MCF 10A (cell line): ENCODE data around the gene PLEKHA6. TPM values are rescaled to one million over a fixed set of nuclear protein-coding genes. Genes with fewer than 3 reads are reported as not detected.

Experiments used
- BruUV-seq: library from RNA; stranded (reverse); fragments of 400-500 nt; replicated peaks from 2 replicates; lab custom pipeline; 2021; lab: Mats Ljungman, UMichigan
- CTCF ChIA-PET: fragments of 300-600 bp; sonication (Branson Sonifier 250); formaldehyde crosslinking; extraction: SDS; loops from one replicate; lab custom pipeline; 2021; ENCODE audit warnings: antibody characterized with exemption, inconsistent platforms; lab: Yijun Ruan, JAX
- POLR2A ChIA-PET: fragments of 300-600, 350-650 bp; sonication (Branson Sonifier 250); formaldehyde crosslinking; extraction: SDS; loops from one replicate; lab custom pipeline; 2020; ENCODE audit warnings: antibody characterized with exemption, inconsistent platforms; lab: Yijun Ruan, JAX
- DNase-seq: peaks from one replicate; pipeline ENCODE4 v3.0.0-alpha.2; 2018; ENCODE audit not compliant: unreplicated experiment
- H3K27ac Mint-ChIP-seq: one replicate; pipeline ENCODE4 v1.8.0; 2022; ENCODE audit warnings: mild to moderate bottlenecking, low read depth, mixed read lengths; ENCODE audit not compliant: unreplicated experiment
- H3K27me3 Mint-ChIP-seq: one replicate; pipeline ENCODE4 v1.8.0; 2022; ENCODE audit warnings: mixed read lengths; ENCODE audit not compliant: insufficient read depth, unreplicated experiment
- H3K36me3 Mint-ChIP-seq: one replicate; pipeline ENCODE4 v1.8.0; 2022; ENCODE audit warnings: mild to moderate bottlenecking, moderate library complexity, mixed read lengths; ENCODE audit not compliant: insufficient read depth, unreplicated experiment
- H3K4me1 Mint-ChIP-seq: one replicate; pipeline ENCODE4 v1.8.0; 2022; ENCODE audit warnings: mixed read lengths; ENCODE audit not compliant: insufficient read depth, unreplicated experiment
- H3K4me3 Mint-ChIP-seq: one replicate; pipeline ENCODE4 v1.8.0; 2022; ENCODE audit warnings: mild to moderate bottlenecking, moderate library complexity, mixed read lengths; ENCODE audit not compliant: unreplicated experiment
- H3K9me3 Mint-ChIP-seq: one replicate; pipeline ENCODE4 v1.8.0; 2022; ENCODE audit warnings: mixed read lengths; ENCODE audit not compliant: unreplicated experiment
- intact Hi-C: fragments of 100-400 bp; cut with micrococcal nuclease; formaldehyde crosslinking; loops from 2 replicates; pipeline ENCODE4 v1.14.1; 2022
- total RNA-seq: library from RNA; stranded (reverse); gene quantifications from 2 replicates; pipeline ENCODE4 v1.2.3, GENCODE V29; 2022
- TF ChIP-seq, protein P1 (sequence below): fragments of 200-600 bp; IDR thresholded peaks from one replicate; pipeline ENCODE4 v1.8.0; 2022; ENCODE audit warnings: antibody characterized with exemption, mild to moderate bottlenecking; ENCODE audit not compliant: unreplicated experiment

The PLEKHA6 gene
- total RNA-seq, 1 experiment from 2014 or later = 75.9 TPM

DNA sequence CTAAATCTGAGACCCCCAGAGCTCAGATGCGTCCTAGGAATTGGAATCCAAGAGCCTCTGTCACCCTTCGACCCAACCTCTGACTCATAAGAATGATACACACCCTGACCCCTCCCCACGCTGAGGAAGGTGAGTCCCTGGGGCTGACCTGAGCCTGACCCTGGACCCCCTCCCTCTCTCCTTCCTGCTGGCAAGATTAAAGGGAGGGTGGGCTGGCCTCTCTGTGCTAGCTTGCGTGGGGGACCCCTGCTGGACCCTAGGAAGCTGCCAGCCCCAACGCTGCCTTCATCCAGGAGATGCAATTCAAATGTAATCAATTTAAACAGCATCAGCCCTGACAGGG, 627 bp downstream of the PLEKHA6 start:
- no peaks in the 10 kb centered on the region for H3K36me3 Mint-ChIP-seq
- no peak for DNase-seq
- H3K4me3 Mint-ChIP-seq = no peak overlapping the region
- intact Hi-C loops = no loop called here
- TF ChIP-seq, protein P1, sequence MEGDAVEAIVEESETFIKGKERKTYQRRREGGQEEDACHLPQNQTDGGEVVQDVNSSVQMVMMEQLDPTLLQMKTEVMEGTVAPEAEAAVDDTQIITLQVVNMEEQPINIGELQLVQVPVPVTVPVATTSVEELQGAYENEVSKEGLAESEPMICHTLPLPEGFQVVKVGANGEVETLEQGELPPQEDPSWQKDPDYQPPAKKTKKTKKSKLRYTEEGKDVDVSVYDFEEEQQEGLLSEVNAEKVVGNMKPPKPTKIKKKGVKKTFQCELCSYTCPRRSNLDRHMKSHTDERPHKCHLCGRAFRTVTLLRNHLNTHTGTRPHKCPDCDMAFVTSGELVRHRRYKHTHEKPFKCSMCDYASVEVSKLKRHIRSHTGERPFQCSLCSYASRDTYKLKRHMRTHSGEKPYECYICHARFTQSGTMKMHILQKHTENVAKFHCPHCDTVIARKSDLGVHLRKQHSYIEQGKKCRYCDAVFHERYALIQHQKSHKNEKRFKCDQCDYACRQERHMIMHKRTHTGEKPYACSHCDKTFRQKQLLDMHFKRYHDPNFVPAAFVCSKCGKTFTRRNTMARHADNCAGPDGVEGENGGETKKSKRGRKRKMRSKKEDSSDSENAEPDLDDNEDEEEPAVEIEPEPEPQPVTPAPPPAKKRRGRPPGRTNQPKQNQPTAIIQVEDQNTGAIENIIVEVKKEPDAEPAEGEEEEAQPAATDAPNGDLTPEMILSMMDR = no peak
- no peaks in the 10 kb centered on the region for H3K9me3 Mint-ChIP-seq
- ChIA-PET CTCF (interaction anchor here (0.7 to 9.5 kb wide), 12 partner anchors 8 to 488 kb away, joined by 3 to 312 read pairs (median 4); partner anchors contain the start of genes GOLT1A and REN), POLR2A (interaction anchor here (0.5 to 1.5 kb wide), 4 partner anchors 8 to 65 kb away, joined by 3 to 5 read pairs (median 4); no protein-coding TSS in a partner anchor)
- H3K4me1 Mint-ChIP-seq = peaks cover 20% of the 10 kb centered on the region
- H3K27me3 Mint-ChIP-seq = no peaks in the 10 kb centered on the region
- H3K27ac Mint-ChIP-seq = no peak overlapping the region
- no TSS peak for BruUV-seq

DNA sequence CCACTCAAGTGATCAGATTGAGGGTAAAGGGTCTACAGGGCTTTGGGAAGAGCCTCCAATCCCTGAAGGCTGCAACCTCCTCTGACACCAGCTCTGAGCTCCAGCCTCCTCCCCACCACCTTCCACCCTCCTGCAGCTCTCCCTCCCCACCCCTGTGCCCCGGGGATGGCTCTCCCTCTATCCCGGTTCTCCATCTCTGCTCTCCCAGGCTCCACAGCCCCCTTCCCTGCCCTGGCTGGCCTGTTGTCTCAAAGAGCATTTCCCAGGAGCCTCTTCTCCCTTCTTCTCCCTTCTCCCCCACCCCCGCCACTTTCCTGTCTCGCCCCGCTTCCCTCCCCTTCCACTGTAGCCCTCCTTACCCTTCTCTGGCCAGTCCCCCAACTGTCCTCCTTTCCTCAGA, 1.1 kb downstream of the PLEKHA6 start:
- intact Hi-C loops = no loop called here
- no TSS peak for BruUV-seq
- H3K9me3 Mint-ChIP-seq = no peaks in the 10 kb centered on the region
- POLR2A ChIA-PET = interaction anchor here (1.0 to 1.2 kb wide), 2 partner anchors 36 to 44 kb away, joined by 3 to 5 read pairs; no protein-coding TSS in a partner anchor
- CTCF ChIA-PET = interaction anchor here (0.8 to 9.5 kb wide), 8 partner anchors 7 to 196 kb away, joined by 3 to 312 read pairs (median 44); partner anchors contain the start of genes GOLT1A and REN
- no peak for DNase-seq
- TF ChIP-seq, protein P1 = no peak
- no peak overlapping the region for H3K4me3 Mint-ChIP-seq
- H3K27ac Mint-ChIP-seq = no peak overlapping the region
- no peaks in the 10 kb centered on the region for H3K27me3 Mint-ChIP-seq
- no peaks in the 10 kb centered on the region for H3K36me3 Mint-ChIP-seq
- peaks cover 15% of the 10 kb centered on the region for H3K4me1 Mint-ChIP-seq

DNA sequence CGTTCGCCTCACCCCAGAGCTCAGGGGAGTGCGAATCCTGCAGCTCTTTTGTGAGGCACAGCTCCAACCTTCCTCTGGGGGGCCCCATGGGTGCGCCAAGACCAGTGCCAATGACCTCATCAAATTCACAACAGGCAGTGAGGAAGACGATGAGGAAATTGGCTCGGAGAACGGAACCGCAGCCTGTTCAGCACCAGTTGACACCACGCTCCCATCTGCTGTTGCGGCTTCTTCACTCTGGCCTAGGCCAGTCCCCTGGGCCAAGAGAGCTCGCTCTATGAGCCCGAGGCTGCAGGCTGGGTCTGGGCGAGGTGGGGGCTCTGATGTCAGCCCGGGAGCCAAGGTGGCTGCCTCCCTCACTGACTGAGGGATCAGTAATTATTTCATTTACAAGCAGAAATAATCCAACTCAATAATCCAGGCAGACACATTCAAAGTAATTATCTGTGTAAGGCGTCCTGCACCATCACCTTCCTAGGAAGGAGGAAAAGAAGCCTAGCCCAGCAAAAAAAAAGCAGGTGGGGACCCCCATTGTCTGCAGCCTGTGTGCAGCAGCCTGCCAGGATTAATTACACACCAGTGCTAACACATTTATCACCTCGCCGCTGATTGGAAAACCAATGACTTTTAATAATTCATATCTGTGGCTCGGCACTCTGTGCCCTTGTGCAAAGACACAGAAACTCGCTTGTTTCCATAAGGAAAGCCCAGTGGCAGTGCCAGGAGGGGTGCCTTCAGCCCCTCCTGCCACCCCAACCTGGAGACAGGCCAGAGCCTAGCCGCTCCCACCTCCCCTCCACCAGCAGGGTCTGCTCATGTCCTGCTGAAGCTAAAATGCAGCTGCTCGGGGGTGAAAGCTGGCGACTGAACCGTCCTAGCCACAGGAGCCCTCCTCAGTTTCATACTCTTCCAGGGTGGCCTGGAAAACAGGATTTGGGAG, 1.9 kb downstream of the PLEKHA6 start:
- Mint-ChIP-seq H3K9me3 (no peaks in the 10 kb centered on the region), H3K27me3 (no peaks in the 10 kb centered on the region), H3K36me3 (no peaks in the 10 kb centered on the region), H3K27ac (no peak overlapping the region), H3K4me3 (no peak overlapping the region), H3K4me1 (peaks cover 14% of the 10 kb centered on the region)
- intact Hi-C loops = no loop called here
- no peak for DNase-seq
- BruUV-seq = no TSS peak
- ChIA-PET CTCF (interaction anchor here (0.6 to 9.5 kb wide), 8 partner anchors 12 to 494 kb away, joined by 3 to 312 read pairs (median 4); partner anchors contain the start of genes GOLT1A and REN), POLR2A (interaction anchor here (1.0 to 1.8 kb wide), 3 partner anchors 35 to 64 kb away, joined by 3 to 6 read pairs (median 3); no protein-coding TSS in a partner anchor)
- TF ChIP-seq, protein P1 = no peak

DNA sequence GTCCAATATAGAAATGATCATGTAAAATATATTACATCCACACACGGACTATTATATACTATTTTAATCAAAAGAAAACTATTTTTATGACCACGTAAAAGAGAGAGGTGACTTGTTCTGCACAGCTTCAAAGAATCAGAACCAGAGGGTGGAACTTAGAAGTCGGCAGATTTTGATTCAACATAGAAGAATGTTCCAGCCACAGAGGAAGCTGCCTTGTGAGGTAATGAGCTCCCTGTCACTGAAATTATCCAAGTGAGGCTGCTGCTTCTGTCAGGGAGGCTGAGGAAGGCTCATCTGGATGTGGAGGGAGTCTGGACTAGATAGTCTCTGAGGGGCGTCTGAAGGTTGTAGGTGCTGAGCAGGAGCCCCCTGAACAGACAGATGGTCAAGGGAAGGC, 2.7 kb downstream of the PLEKHA6 start:
- ChIA-PET CTCF (interaction anchor here (0.6 to 9.5 kb wide), 5 partner anchors 97 to 494 kb away, joined by 3 to 312 read pairs (median 5); partner anchors contain the start of genes GOLT1A and REN), POLR2A (interaction anchor here (1.0 to 1.8 kb wide), 2 partner anchors 56 to 63 kb away, joined by 3 to 6 read pairs; no protein-coding TSS in a partner anchor)
- Mint-ChIP-seq H3K4me3 (no peak overlapping the region), H3K36me3 (no peaks in the 10 kb centered on the region), H3K9me3 (no peaks in the 10 kb centered on the region), H3K4me1 (peaks cover 14% of the 10 kb centered on the region), H3K27ac (no peak overlapping the region), H3K27me3 (no peaks in the 10 kb centered on the region)
- DNase-seq = no peak
- BruUV-seq = no TSS peak
- TF ChIP-seq, protein P1 = no peak
- intact Hi-C loops = no loop called here
